K562 (cell line): ENCODE data around the gene VPS37D. TPM values are rescaled to one million over a fixed set of nuclear protein-coding genes. Genes with fewer than 3 reads are reported as not detected.

Experiments
- DMBX1 ChIP-seq: fragments of 250-450 bp; sonication (Bioruptor Pico); IDR thresholded peaks from 2 replicates; pipeline ENCODE4 v1.8.0; 2022; ENCODE audit warnings: inconsistent platforms, mild to moderate bottlenecking, moderate library complexity, borderline replicate concordance
- FOXA3 ChIP-seq, 2 experiments: fragments of 450-650 bp in 1 of 2; sonication (generic) in 1 of 2; formaldehyde crosslinking; IDR thresholded peaks in 1 of 2; conservative IDR thresholded peaks in 1 of 2; 2 replicates each; pipeline versions ENCODE4 v1.4.0 to v1.8.0; 2020 to 2022; ENCODE audit warnings: mild to moderate bottlenecking in 2 of 2, missing genetic modification reagents in 1 of 2
- NKRF ChIP-seq: fragments of 450-650 bp; IDR thresholded peaks from 2 replicates; pipeline ENCODE4 v1.6.1; 2016; ENCODE audit warnings: borderline replicate concordance
- POLR2G ChIP-seq: fragments of 200-400 bp; formaldehyde crosslinking; IDR thresholded peaks from 2 replicates; pipeline ENCODE4 v1.6.1; 2017; ENCODE audit warnings: low read depth, mild to moderate bottlenecking, antibody characterized with exemption, low read length, moderate library complexity
- RBM22 ChIP-seq: fragments of 200-400 bp; formaldehyde crosslinking; IDR thresholded peaks from 2 replicates; pipeline ENCODE4 v1.6.1; 2018; ENCODE audit warnings: low read length, low read depth; ENCODE audit not compliant: poor library complexity, severe bottlenecking
- RHOXF2B ChIP-seq: fragments of 250-450 bp; sonication (Bioruptor Pico); conservative IDR thresholded peaks from 2 replicates; pipeline ENCODE4 v1.5.1; 2021
- SOX6 ChIP-seq: fragments of 450-650 bp; IDR thresholded peaks from 2 replicates; pipeline ENCODE4 v1.6.1; 2014; ENCODE audit warnings: mild to moderate bottlenecking
- STAT6 ChIP-seq: sonication (generic); formaldehyde crosslinking; IDR thresholded peaks from 2 replicates; pipeline ENCODE4 v1.8.1; 2023; ENCODE audit warnings: mild to moderate bottlenecking, missing genetic modification reagents
- TRIM24 ChIP-seq, 2 experiments: fragments of 450-650 bp; IDR thresholded peaks; 2 replicates each; pipeline ENCODE4 v1.6.1; 2016
- TRIM28 ChIP-seq: fragments of 450-650 bp; IDR thresholded peaks from 2 replicates; pipeline ENCODE4 v1.6.1; 2017
- ZBTB40 ChIP-seq, 2 experiments: fragments of 450-650 bp in 1 of 2; sonication (generic) in 1 of 2; formaldehyde crosslinking in 1 of 2; IDR thresholded peaks; 2 replicates each; pipeline versions ENCODE4 v1.7.1 to v1.9.0; 2016 to 2022; ENCODE audit warnings: inconsistent platforms in 1 of 2, mild to moderate bottlenecking in 1 of 2, missing genetic modification reagents in 1 of 2
- polyA plus RNA-seq, 8 experiments: library from polyadenylated mRNA; depleted of rRNA in 4 of 8; stranded (reverse) in 5 of 8; unstranded in 3 of 8; fragments of >200 nt; fragmentation: Nextera tagmentation in 2 of 8; fragmentation: Illumina TruSeq in 1 of 8; extraction: Ambion mirVana in 2 of 8; extraction: Trizol in 1 of 8; gene quantifications; 2 replicates each; pipeline versions ENCODE4 v1.2.1 to v1.2.3, GENCODE V29; 2011 to 2014; ENCODE audit warnings: inconsistent platforms in 1 of 8, missing spikeins in 1 of 8
- total RNA-seq, 7 experiments: library from RNA; depleted of rRNA in 6 of 7; stranded (reverse); fragments of >200 nt in 6 of 7; fragmentation: Illumina TruSeq in 2 of 7; extraction: Trizol in 2 of 7; gene quantifications; 2 replicates each; pipeline versions ENCODE4 v1.2.1 to v1.2.3, GENCODE V29; 2011 to 2021; ENCODE audit warnings: low replicate concordance in 1 of 7

VPS37D gene
- total and polyA plus RNA-seq, 9 of the 15 experiments (the other 6 are each of a cell fraction or from before 2014, with no cell fraction given), result 0.25 to 2.3 (median 1.0) TPM; not detected in 3

GRCh38 chr7:73622909-73623797, 44.5 kb upstream of the VPS37D start (continued):
- no peak for TF ChIP-seq NKRF
- no peak for TF ChIP-seq STAT6 (CRISPR knock-in tag)
- no peak for TF ChIP-seq RBM22
- TF ChIP-seq POLR2G, result peak; percentile 78
- no peak for TF ChIP-seq FOXA3 (CRISPR knock-in tag; conservative IDR thresholded peaks at IDR 0.05 in 1 of 2, IDR thresholded peaks at IDR 0.05 in 1 of 2)
- TF ChIP-seq SOX6, result 0 out of 2 replicates have a peak, but pooled peaks have one; percentile 44
- TF ChIP-seq ZBTB40 (IDR thresholded peaks at IDR 0.05), result 0 out of 2 replicates have a peak, but pooled peaks have one; percentile 45
- no peak for TF ChIP-seq ZBTB40 (CRISPR knock-in tag; IDR thresholded peaks at IDR 0.05)
- no peak for TF ChIP-seq RHOXF2B (CRISPR knock-in tag)
- TF ChIP-seq TRIM28, result no peak
- peak; percentile 14 to 50; a peak in 1 of 4 replicates for TF ChIP-seq TRIM24 (IDR thresholded peaks at IDR 0.05)
- TF ChIP-seq DMBX1, result no peak
